OCI-LY1 (cell line): ENCODE measurements around the gene DPM2.

ENCODE experiments used
- H2AFZ ChIP-seq: fragments of 200-600 bp; sonication (generic), shearing (Covaris generic); 2 replicates; pipeline ENCODE4 v1.6.0; 2014; ENCODE audit warnings: antibody characterized with exemption, mild to moderate bottlenecking, low read length
- H3F3A ChIP-seq: fragments of 200-600 bp; sonication (generic), shearing (Covaris generic); 2 replicates; pipeline ENCODE4 v1.6.0; 2014; ENCODE audit warnings: mild to moderate bottlenecking, antibody characterized with exemption, low read length, moderate library complexity; ENCODE audit not compliant: insufficient read depth
- H3K27ac ChIP-seq: fragments of 200-600 bp; sonication (generic); 2 replicates; pipeline ENCODE4 v1.5.1; 2014; ENCODE audit warnings: low read length, mixed run types, mild to moderate bottlenecking, low read depth; ENCODE audit not compliant: poor library complexity, severe bottlenecking
- H3K27me3 ChIP-seq: fragments of 200-600 bp; sonication (generic); 2 replicates; pipeline ENCODE4 v1.6.0; 2014; ENCODE audit warnings: antibody characterized with exemption, mild to moderate bottlenecking, low read length, moderate library complexity; ENCODE audit not compliant: insufficient read depth
- H3K36me3 ChIP-seq: fragments of 200-600 bp; sonication (generic); 2 replicates; pipeline ENCODE4 v1.6.1; 2014; ENCODE audit warnings: mild to moderate bottlenecking, antibody characterized with exemption, low read length, moderate library complexity, mixed read lengths; ENCODE audit not compliant: insufficient read depth
- H3K4me1 ChIP-seq: fragments of 200-600 bp; sonication (generic); 2 replicates; pipeline ENCODE4 v1.5.1; 2014; ENCODE audit warnings: mild to moderate bottlenecking, low read length, moderate library complexity; ENCODE audit not compliant: insufficient read depth, severe bottlenecking
- H3K4me2 ChIP-seq: fragments of 200-600 bp; sonication (generic), shearing (Covaris generic); 2 replicates; pipeline ENCODE4 v1.6.1; 2014; ENCODE audit warnings: low read length
- H3K4me3 ChIP-seq: fragments of 200-600 bp; sonication (generic); 2 replicates; pipeline ENCODE4 v1.5.1; 2014; ENCODE audit warnings: low read length, low read depth, mild to moderate bottlenecking, mixed read lengths; ENCODE audit not compliant: poor library complexity, severe bottlenecking
- H3K79me2 ChIP-seq: fragments of 200-600 bp; shearing (Covaris generic); 2 replicates; pipeline ENCODE4 v1.6.1; 2016; ENCODE audit warnings: mixed run types, low read length, mixed read lengths; ENCODE audit not compliant: insufficient read depth
- H3K9ac ChIP-seq: fragments of 200-600 bp; sonication (generic), shearing (Covaris generic); 2 replicates; pipeline ENCODE4 v1.6.1; 2014; ENCODE audit warnings: mild to moderate bottlenecking, low read length, mixed read lengths
- H3K9me2 ChIP-seq: fragments of 200-600 bp; sonication (generic), shearing (Covaris generic); 2 replicates; pipeline ENCODE4 v1.6.1; 2014; ENCODE audit warnings: low read depth, mild to moderate bottlenecking, low read length, mixed read lengths
- H3K9me3 ChIP-seq: fragments of 200-600 bp; shearing (Covaris generic); 2 replicates; pipeline ENCODE4 v1.6.1; 2014; ENCODE audit warnings: low read length, mixed read lengths
- H4K20me1 ChIP-seq: fragments of 200-600 bp; sonication (generic), shearing (Covaris generic); 2 replicates; pipeline ENCODE4 v1.6.0; 2016; ENCODE audit warnings: mild to moderate bottlenecking, low read length; ENCODE audit not compliant: insufficient read depth
- EZH2 ChIP-seq: fragments of 200-600 bp; sonication (generic), shearing (Covaris generic); IDR thresholded peaks from 2 replicates; pipeline ENCODE4 v1.8.0; 2017; ENCODE audit warnings: borderline replicate concordance, mixed run types, mild to moderate bottlenecking, antibody characterized with exemption, low read length, moderate library complexity, mixed read lengths
- TF ChIP-seq, protein P1 (sequence below): fragments of 200-600 bp; sonication (generic), shearing (Covaris generic); IDR thresholded peaks from 2 replicates; pipeline ENCODE4 v1.5.1; 2017; ENCODE audit warnings: mild to moderate bottlenecking, antibody characterized with exemption, low read length, moderate library complexity, mixed read lengths

The DPM2 gene

DNA sequence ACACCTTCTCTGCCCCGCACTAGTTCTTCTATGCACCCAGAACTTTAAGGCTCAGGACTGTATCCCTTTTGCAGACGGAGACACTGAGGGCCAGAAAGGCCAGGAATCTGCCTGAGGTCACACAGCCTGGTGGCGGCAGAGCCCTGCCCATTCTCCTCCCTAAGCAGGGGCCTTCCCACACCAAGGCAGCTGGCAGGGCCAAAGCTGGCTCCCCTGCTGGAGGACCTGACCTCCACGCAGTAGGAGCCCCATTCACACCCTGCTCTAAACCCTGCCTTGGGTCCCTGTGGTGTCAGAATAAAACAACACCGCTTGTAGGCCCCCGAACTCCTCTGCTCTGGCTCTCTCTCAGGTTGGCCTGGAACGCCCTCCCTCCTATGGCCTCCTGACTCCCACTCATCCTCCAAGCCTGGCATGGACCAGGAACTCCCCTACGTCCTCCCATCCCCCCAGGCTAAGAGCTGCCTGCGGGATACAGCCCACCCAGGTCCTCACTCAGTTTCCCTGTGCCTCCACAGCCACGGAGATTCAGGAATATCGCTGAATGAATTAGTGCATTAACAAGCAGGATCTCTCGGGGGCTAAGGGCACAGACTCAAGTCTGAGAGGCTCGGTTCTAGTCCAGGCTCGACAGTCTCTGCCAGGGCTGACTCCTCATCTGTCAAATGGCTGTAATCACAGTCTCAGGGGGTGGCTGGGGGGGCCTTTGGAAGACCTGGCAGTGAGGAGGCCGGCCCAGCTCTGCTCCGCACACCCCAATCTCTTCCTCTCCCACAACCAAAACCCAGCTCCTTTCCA, 41.1 kb downstream of the DPM2 start:
- H2AFZ ChIP-seq = no peak overlapping the region
- H3K4me2 ChIP-seq = peak overlapping the region; percentile 34; the same call in 1 of the 2 replicates
- H3K27ac ChIP-seq = no peak overlapping the region
- TF ChIP-seq EZH2 = no peak
- TF ChIP-seq, protein P1, sequence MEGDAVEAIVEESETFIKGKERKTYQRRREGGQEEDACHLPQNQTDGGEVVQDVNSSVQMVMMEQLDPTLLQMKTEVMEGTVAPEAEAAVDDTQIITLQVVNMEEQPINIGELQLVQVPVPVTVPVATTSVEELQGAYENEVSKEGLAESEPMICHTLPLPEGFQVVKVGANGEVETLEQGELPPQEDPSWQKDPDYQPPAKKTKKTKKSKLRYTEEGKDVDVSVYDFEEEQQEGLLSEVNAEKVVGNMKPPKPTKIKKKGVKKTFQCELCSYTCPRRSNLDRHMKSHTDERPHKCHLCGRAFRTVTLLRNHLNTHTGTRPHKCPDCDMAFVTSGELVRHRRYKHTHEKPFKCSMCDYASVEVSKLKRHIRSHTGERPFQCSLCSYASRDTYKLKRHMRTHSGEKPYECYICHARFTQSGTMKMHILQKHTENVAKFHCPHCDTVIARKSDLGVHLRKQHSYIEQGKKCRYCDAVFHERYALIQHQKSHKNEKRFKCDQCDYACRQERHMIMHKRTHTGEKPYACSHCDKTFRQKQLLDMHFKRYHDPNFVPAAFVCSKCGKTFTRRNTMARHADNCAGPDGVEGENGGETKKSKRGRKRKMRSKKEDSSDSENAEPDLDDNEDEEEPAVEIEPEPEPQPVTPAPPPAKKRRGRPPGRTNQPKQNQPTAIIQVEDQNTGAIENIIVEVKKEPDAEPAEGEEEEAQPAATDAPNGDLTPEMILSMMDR = no peak
- peaks cover 40% of the 10 kb centered on the region for H3K4me1 ChIP-seq
- H3K79me2 ChIP-seq = no peaks in the 10 kb centered on the region
- H3K27me3 ChIP-seq = no peaks in the 10 kb centered on the region
- H3K36me3 ChIP-seq = peaks cover 52% of the 10 kb centered on the region
- H3K9me2 ChIP-seq = no peaks in the 10 kb centered on the region
- no peak overlapping the region for H3K4me3 ChIP-seq
- no peaks in the 10 kb centered on the region; the same call in 1 of the 2 replicates for H3F3A ChIP-seq
- H3K9me3 ChIP-seq = peaks cover 8% of the 10 kb centered on the region; the same call in 1 of the 2 replicates
- H3K9ac ChIP-seq = no peak overlapping the region
- H4K20me1 ChIP-seq = no peaks in the 10 kb centered on the region

DNA sequence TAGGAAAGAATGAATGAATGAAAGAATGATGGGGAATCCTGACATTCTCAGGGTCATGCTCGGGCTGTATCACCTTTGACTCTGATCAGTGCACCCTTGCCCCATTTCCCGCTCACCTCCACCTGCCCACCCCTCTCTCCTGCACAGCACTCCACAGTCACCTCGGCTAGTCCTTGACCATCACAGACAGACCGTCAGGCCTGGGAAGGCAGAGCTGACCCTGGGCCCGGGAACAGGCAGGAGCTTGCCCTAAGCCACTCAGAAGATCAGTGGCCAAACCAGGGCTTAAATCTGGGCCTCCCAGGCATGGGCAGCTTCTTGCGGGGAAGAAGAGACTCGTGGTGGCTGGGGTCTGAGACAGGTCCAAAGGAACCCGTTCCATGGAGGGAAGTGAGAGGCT, 41.8 kb downstream of the DPM2 start:
- H3K4me2 ChIP-seq = no peak overlapping the region
- H4K20me1 ChIP-seq = no peaks in the 10 kb centered on the region
- no peak overlapping the region for H3K27ac ChIP-seq
- H2AFZ ChIP-seq = no peak overlapping the region
- H3K9me2 ChIP-seq = no peaks in the 10 kb centered on the region
- no peak overlapping the region for H3K4me3 ChIP-seq
- no peaks in the 10 kb centered on the region; the same call in 1 of the 2 replicates for H3F3A ChIP-seq
- no peaks in the 10 kb centered on the region for H3K79me2 ChIP-seq
- H3K27me3 ChIP-seq = no peaks in the 10 kb centered on the region
- peaks cover 8% of the 10 kb centered on the region; the same call in 1 of the 2 replicates for H3K9me3 ChIP-seq
- TF ChIP-seq EZH2 = no peak
- TF ChIP-seq, protein P1 = no peak
- H3K4me1 ChIP-seq = peaks cover 32% of the 10 kb centered on the region
- H3K9ac ChIP-seq = no peak overlapping the region
- peaks cover 58% of the 10 kb centered on the region for H3K36me3 ChIP-seq

DNA sequence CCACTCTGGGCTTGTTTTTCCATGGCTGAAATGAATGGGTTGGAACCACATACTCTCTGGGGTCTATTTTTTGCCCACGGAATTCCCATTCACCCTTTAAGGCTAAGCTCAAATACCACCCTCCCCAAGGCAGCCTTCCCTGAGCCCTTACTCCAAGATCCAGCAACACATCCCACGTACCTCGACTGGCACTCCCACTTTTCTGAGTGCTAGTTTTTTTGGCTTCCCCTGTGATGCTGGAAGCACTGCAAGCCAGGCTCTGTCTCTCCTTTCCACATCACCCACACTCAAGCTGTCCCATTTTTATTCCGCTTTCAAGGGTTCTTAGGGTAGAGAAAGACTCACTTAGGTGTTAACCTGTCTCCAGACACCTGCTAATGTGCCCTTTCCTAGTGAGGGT, 44.3 kb downstream of the DPM2 start:
- Histone ChIP-seq H3K4me3 (no peak overlapping the region), H2AFZ (no peak overlapping the region), H3F3A (no peaks in the 10 kb centered on the region; the same call in 1 of the 2 replicates), H3K4me2 (no peak overlapping the region), H3K9me3 (peaks cover 8% of the 10 kb centered on the region; the same call in 1 of the 2 replicates), H3K4me1 (peaks cover 15% of the 10 kb centered on the region), H3K27me3 (no peaks in the 10 kb centered on the region), H3K36me3 (peaks cover 74% of the 10 kb centered on the region), H3K79me2 (no peaks in the 10 kb centered on the region), H3K9ac (no peak overlapping the region), H3K9me2 (no peaks in the 10 kb centered on the region), H3K27ac (no peak overlapping the region), H4K20me1 (no peaks in the 10 kb centered on the region)
- TF ChIP-seq, protein P1 = no peak
- TF ChIP-seq EZH2 = no peak
